Bronchial epithelial cell (primary cell): ENCODE results near the gene EDC3. TPM values are rescaled to one million over a fixed set of nuclear protein-coding genes. Genes with fewer than 3 reads are reported as not detected.
"Not testable (repeated sequence)": the region's sequence is repeated elsewhere in the genome, so short reads cannot be mapped to it uniquely, and the experiment has no call there.

ENCODE experiments used
- DNase-seq: peaks from one replicate; pipeline ENCODE4 v3.0.0-alpha.2; 2010; ENCODE audit warnings: low read depth
- FAIRE-seq: peaks from 2 replicates; lab custom pipeline; 2011; peaks lifted over from hg19 to GRCh38; lab: Jason Lieb, UNC
- H3K27me3 ChIP-seq: 2 replicates; pipeline ENCODE4 v1.5.1; 2011; ENCODE audit warnings: low read length; ENCODE audit not compliant: control insufficient read depth, insufficient read depth
- H3K36me3 ChIP-seq: 2 replicates; pipeline ENCODE4 v1.5.1; 2011; ENCODE audit warnings: low read length; ENCODE audit not compliant: control insufficient read depth, insufficient read depth
- H3K4me3 ChIP-seq: 2 replicates; pipeline ENCODE4 v1.5.1; 2011; ENCODE audit warnings: mild to moderate bottlenecking, low read depth, low read length, control low read depth
- CTCF ChIP-seq: IDR thresholded peaks from 2 replicates; pipeline ENCODE4 v1.5.1; 2011; ENCODE audit warnings: mild to moderate bottlenecking, moderate library complexity, low read length, control low read depth, inconsistent platforms; ENCODE audit not compliant: insufficient read depth, severe bottlenecking
- total RNA-seq: library from RNA; depleted of rRNA; stranded (reverse); fragments of >200 nt; gene quantifications from 2 replicates; pipeline ENCODE4 v1.2.1, GENCODE V29; 2014

Gene EDC3
- total RNA-seq = 6.1 and 8.6 TPM in 2 replicates

GRCh38 chr15:74695597-74696397 is at the start of gene EDC3:
EDC3 (minus strand) TSS chr15:74696024; CDS start chr15:74675124, 20,900 bp downstream.
- no peaks in the 10 kb centered on the region for H3K27me3 ChIP-seq
- DNase-seq = peak; percentile 72
- no peaks in the 10 kb centered on the region for H3K36me3 ChIP-seq
- FAIRE-seq = no peak
- peak within 1 kb of the TSS; percentile 66 for H3K4me3 ChIP-seq
- no peak for TF ChIP-seq CTCF

GRCh38 chr15:74742422-74742821 is 46.6 kb upstream of the EDC3 start:
- H3K27me3 ChIP-seq = no peaks in the 10 kb centered on the region
- no peak for DNase-seq
- no peak overlapping the region for H3K4me3 ChIP-seq
- no peaks in the 10 kb centered on the region for H3K36me3 ChIP-seq
- no peak for TF ChIP-seq CTCF
- no peak for FAIRE-seq

- not testable (repeated sequence) for H3K36me3 ChIP-seq, DNase-seq, FAIRE-seq, H3K27me3 ChIP-seq, H3K4me3 ChIP-seq
Observed at GRCh38 chr15:74738239-74738638, 42.4 kb upstream of the EDC3 start.

- DNase-seq (no peak), FAIRE-seq (no peak)
- no peak overlapping the region for H3K4me3 ChIP-seq
- no peak for TF ChIP-seq CTCF
- peaks cover 3% of the 10 kb centered on the region for H3K27me3 ChIP-seq
- no peaks in the 10 kb centered on the region for H3K36me3 ChIP-seq
Observed at GRCh38 chr15:74735305-74735704, 39.5 kb upstream of the EDC3 start.

GRCh38 chr15:74733269-74733668 is 37.4 kb upstream of the EDC3 start:
- H3K27me3 ChIP-seq = peaks cover 3% of the 10 kb centered on the region
- DNase-seq (no peak), FAIRE-seq (no peak)
- TF ChIP-seq CTCF = no peak
- H3K36me3 ChIP-seq = no peaks in the 10 kb centered on the region
- no peak overlapping the region for H3K4me3 ChIP-seq

GRCh38 chr15:74732846-74733245 is 37.0 kb upstream of the EDC3 start:
- peak; percentile 88 for FAIRE-seq
- no peak for TF ChIP-seq CTCF
- Histone ChIP-seq H3K27me3 (peaks cover 3% of the 10 kb centered on the region), H3K4me3 (no peak overlapping the region), H3K36me3 (no peaks in the 10 kb centered on the region)
- DNase-seq = no peak
